Epithelial cell of esophagus (primary cell): ENCODE measurements around the gene SPATA12.
A peak's percentile ranks its signal among the peaks of the same experiment; 100 is the strongest.

Experiments
- DNase-seq: peaks from one replicate; pipeline ENCODE4 v3.0.0; 2010; ENCODE audit warnings: low read depth
- H3K4me3 ChIP-seq: 2 replicates; pipeline ENCODE4 v1.5.1; 2011; ENCODE audit warnings: mild to moderate bottlenecking, low read length, control low read depth
- TF ChIP-seq, protein P1 (sequence below): IDR thresholded peaks from 2 replicates; pipeline ENCODE4 v1.5.1; 2011; ENCODE audit warnings: low read depth, mild to moderate bottlenecking, low read length, control low read depth, inconsistent platforms; ENCODE audit not compliant: insufficient read depth; ENCODE audit errors: missing control alignments

The SPATA12 gene, protein sequence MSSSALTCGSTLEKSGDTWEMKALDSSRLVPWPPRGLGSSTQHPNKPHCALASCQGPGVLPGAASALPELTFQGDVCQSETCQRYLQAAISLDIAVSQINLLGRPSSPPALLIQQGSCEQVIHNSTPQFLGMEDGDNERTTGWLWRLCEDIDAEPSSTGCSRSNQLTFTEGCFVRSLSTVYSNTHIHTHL

DNA sequence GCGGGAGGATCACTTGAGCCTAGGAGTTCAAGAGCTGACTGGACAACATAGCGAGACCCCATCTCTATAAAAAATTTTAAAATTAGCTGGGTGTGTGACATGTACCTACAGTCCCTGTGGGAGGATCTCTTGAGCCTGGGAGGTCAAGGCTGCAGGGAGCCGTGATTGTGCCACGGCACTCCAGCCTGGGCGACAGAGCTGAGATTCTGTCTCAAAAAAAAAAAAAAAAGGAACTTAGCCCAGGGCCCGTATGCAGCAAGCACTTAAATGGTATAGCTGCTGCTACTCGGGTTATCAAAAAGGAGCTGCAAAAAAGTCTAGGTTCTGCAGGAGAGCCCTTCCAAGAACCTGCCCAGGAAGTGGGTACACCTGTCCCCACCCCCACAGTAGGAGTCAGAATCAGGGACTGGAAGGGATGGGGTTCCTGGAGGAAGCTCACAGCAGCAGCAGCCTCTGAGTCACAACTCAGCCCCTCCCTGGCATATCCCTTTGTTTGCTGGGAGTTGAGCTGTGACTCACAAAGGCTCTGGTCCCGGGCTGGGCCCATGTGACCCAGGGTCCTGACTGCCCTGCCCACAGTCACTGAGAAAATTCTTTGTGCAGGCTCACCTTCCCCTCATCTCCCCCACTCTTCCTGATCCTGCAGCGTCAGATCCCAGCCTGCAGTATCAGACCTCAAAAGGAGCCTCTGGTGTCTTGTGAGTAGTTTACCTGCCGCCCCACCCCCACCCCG, at the start of gene SPATA12:
TSS of gene SPATA12 (plus strand) at position 576 of the 733 bp plus-strand sequence. CDS start 13,031 bp downstream, outside the sequence.
- H3K4me3 ChIP-seq = no peak within 1 kb of the TSS
- peak; percentile 98 for DNase-seq

DNA sequence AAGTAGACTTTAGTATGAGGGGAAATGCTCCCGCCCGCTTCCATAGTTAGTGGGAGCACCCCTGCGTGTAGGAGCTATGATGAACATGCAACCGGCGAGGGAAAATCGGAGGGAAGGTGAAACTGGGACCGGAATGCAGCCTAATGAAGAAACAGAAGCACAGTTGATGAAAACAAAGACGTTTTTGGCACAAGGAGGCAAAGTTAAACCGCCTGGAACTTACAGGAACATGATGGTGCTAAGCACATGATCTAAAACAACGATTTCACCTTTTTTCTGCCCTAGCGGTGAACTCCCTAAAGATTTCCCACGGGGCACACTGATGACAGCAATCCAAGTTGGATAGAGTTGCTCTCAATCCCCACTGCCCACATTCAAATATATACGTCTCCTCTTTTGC, 49.4 kb upstream of the SPATA12 start:
- TF ChIP-seq, protein P1, sequence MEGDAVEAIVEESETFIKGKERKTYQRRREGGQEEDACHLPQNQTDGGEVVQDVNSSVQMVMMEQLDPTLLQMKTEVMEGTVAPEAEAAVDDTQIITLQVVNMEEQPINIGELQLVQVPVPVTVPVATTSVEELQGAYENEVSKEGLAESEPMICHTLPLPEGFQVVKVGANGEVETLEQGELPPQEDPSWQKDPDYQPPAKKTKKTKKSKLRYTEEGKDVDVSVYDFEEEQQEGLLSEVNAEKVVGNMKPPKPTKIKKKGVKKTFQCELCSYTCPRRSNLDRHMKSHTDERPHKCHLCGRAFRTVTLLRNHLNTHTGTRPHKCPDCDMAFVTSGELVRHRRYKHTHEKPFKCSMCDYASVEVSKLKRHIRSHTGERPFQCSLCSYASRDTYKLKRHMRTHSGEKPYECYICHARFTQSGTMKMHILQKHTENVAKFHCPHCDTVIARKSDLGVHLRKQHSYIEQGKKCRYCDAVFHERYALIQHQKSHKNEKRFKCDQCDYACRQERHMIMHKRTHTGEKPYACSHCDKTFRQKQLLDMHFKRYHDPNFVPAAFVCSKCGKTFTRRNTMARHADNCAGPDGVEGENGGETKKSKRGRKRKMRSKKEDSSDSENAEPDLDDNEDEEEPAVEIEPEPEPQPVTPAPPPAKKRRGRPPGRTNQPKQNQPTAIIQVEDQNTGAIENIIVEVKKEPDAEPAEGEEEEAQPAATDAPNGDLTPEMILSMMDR = no peak
- no peak for DNase-seq

More for the DNA sequence above, at the start of gene SPATA12:
- TF ChIP-seq, protein P1 = no peak

DNA sequence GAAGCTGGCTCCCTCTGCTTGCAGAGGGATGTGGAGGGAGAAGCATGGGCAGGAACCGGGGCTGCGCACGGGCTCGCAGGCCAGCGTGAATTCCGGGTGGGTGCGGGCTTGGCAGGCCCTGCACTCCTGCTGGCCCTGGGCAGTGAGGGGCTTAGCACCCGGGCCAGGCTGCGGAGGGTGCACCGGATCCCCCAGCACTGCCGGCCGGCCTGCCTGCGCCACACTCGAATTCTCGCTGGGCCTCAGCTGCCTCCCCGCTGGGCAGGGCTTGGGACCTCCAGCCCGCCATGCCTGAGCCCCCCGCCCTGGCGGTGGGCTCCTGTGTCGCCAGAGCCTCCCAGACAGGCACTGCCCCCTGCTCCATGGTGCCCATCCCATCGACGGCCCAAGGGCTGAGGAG, 47.6 kb upstream of the SPATA12 start:
- H3K4me3 ChIP-seq = no peak overlapping the region
- TF ChIP-seq, protein P1 = no peak
- no peak for DNase-seq

More for the DNA sequence above, 49.4 kb upstream of the SPATA12 start:
- H3K4me3 ChIP-seq = no peak overlapping the region

DNA sequence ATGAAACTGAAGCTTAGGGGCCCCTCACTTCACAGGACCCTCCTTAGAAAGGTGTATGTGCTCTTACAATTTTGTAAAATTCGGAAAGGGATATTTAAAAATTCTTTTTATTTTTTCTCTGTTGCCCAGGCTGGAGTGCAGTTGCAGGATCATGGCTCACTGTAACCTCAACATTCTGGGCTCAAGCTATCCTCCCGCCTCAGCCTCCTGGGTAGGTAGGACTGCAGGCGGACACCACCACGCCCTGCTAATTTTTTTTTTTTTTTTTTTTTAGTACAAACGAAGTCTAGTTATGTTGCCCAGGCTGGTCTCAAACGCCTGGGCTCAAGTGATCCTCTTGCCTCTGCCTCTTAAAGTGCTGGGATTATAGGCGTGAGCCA, 45.1 kb upstream of the SPATA12 start:
- no peak overlapping the region for H3K4me3 ChIP-seq
- no peak for DNase-seq
- TF ChIP-seq, protein P1 = no peak

DNA sequence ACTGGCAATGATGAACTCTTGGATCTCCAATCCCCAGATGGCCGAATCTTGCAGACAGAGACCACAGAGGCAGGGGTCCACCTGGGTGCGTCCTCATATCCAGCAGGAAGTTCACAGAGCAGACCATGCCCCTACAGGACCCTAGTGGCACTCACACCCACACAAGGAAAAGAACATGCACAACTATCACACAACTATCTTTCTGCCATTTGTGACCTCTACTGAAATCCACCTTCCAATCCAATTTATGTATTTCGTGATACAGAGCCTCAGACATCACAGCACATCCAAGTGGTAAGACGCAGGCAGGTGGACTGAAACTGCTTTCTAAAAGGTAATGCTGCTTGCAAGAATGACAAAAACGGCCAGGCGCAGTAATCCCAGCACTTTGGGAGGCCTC, 44.6 kb upstream of the SPATA12 start:
- no peak for DNase-seq
- TF ChIP-seq, protein P1 = no peak
- H3K4me3 ChIP-seq = no peak overlapping the region

DNA sequence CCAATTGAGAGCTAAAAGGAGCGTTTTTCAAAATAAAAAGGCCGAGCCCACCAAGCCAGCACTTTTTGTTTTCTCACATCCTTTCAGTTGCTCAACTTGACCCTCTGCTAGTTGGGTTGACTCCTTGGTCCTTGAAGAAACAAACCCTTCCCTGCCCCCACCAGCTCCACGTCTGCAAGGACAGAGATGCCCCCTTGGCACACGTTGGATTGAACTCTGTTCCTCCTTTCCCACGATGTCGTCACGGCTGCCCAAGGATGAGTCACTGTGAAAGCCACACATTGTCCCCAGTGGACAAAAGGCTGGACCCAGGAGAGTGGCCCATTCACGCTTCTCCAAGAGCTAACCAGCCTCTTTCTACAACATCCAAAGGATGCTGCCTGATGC, 43.0 kb upstream of the SPATA12 start:
- H3K4me3 ChIP-seq = no peak overlapping the region
- DNase-seq = no peak
- TF ChIP-seq, protein P1 = no peak
